Panc1 (cell line): ENCODE measurements around the gene MAGI2. TPM values are rescaled to one million over a fixed set of nuclear protein-coding genes. Genes with fewer than 3 reads are reported as not detected.

Experiments used
- ATAC-seq: fragments of 200-7000 bp; cut with Tn5 transposase; 2 replicates; pipeline ENCODE4 v1.9.1; 2020; ENCODE audit warnings: mild to moderate bottlenecking, moderate library complexity
- BruUV-seq: library from RNA; stranded (reverse); fragments of 400-500 nt; replicated peaks from 2 replicates; lab custom pipeline; 2021; lab: Mats Ljungman, UMichigan
- CTCF ChIA-PET: fragments of 300-600 bp; sonication (Branson Sonifier 250); formaldehyde crosslinking; loops from one replicate; lab custom pipeline; 2022; ENCODE audit warnings: antibody characterized with exemption; lab: Charles Lee
- POLR2A ChIA-PET: fragments of 300-600 bp; sonication (Branson Sonifier 250); formaldehyde crosslinking; loops from one replicate; lab custom pipeline; 2022; ENCODE audit warnings: antibody characterized with exemption; lab: Charles Lee
- DNase-seq: peaks from one replicate; pipeline ENCODE4 v3.0.0-alpha.2; 2010; ENCODE audit warnings: low read depth, low spot score
- H3K27ac ChIP-seq: 2 replicates; pipeline ENCODE4 v1.5.1; 2011; ENCODE audit warnings: mild to moderate bottlenecking, low read length, inconsistent platforms
- H3K27me3 ChIP-seq: fragments of 200-500 bp; sonication (Bioruptor generic); 2 replicates; pipeline ENCODE4 v1.6.0; 2014; ENCODE audit warnings: low read length, inconsistent platforms; ENCODE audit not compliant: control insufficient read depth, insufficient read depth
- H3K36me3 ChIP-seq: fragments of 200-500 bp; sonication (Bioruptor generic); 2 replicates; pipeline ENCODE4 v1.5.1; 2014; ENCODE audit warnings: inconsistent platforms, mild to moderate bottlenecking, low read length, moderate library complexity; ENCODE audit not compliant: control insufficient read depth, insufficient read depth
- H3K4me1 ChIP-seq: 2 replicates; pipeline ENCODE4 v1.5.1; 2011; ENCODE audit warnings: inconsistent platforms, mild to moderate bottlenecking, low read length, moderate library complexity; ENCODE audit not compliant: control insufficient read depth, insufficient read depth
- H3K4me3 ChIP-seq, 2 experiments: 2 replicates each; pipeline ENCODE4 v1.5.1; 2011 to 2012; ENCODE audit warnings: low read depth in 2 of 2, low read length in 2 of 2, mild to moderate bottlenecking in 2 of 2, inconsistent platforms in 1 of 2, moderate library complexity in 1 of 2
- H3K9me3 ChIP-seq: fragments of 200-500 bp; sonication (Bioruptor generic); 2 replicates; pipeline ENCODE4 v1.5.1; 2014; ENCODE audit warnings: low read depth, mild to moderate bottlenecking, inconsistent platforms, low read length, moderate library complexity; ENCODE audit not compliant: control insufficient read depth, insufficient read depth
- CTCF ChIP-seq: fragments of 450-650 bp; IDR thresholded peaks from 2 replicates; pipeline ENCODE4 v1.5.1; 2017; ENCODE audit warnings: mild to moderate bottlenecking
- POLR2AphosphoS5 ChIP-seq: IDR thresholded peaks from 2 replicates; pipeline ENCODE4 v1.6.1; 2012; ENCODE audit warnings: mild to moderate bottlenecking, low read depth, low read length, moderate library complexity
- REST ChIP-seq, 2 experiments: IDR thresholded peaks; 2 replicates each; pipeline ENCODE4 v1.6.1; 2011 to 2012; ENCODE audit warnings: low read depth in 2 of 2, control low read depth in 1 of 2, low read length in 1 of 2, mild to moderate bottlenecking in 1 of 2, moderate library complexity in 1 of 2; ENCODE audit not compliant: insufficient read depth in 1 of 2
- SIN3A ChIP-seq: IDR thresholded peaks from 2 replicates; pipeline ENCODE4 v1.6.1; 2012; ENCODE audit warnings: low read depth, mild to moderate bottlenecking, low read length, moderate library complexity, borderline replicate concordance; ENCODE audit not compliant: insufficient read depth
- TCF7L2 ChIP-seq: IDR thresholded peaks from 2 replicates; pipeline ENCODE4 v1.6.1; 2011; ENCODE audit warnings: mild to moderate bottlenecking, low read depth, low read length, inconsistent platforms
- in situ Hi-C: cut with HindIII; loops from 2 replicates; pipeline ENCODE4 v1.10.0; 2016; ENCODE audit warnings: low sequenced_read_pairs, low pct_unique_long_range_greater_than_20kb
- intact Hi-C: fragments of 100-400 bp; cut with micrococcal nuclease; formaldehyde crosslinking; loops from one replicate; pipeline ENCODE4 v1.10.0; 2022; ENCODE audit not compliant: unreplicated experiment
- total RNA-seq: library from RNA; stranded (reverse); gene quantifications from one replicate; pipeline ENCODE4 v1.2.1, GENCODE V29; 2021; ENCODE audit not compliant: unreplicated experiment

MAGI2 gene
- total RNA-seq, 1 experiment from 2014 or later, result 5.4 TPM

- H3K9me3 ChIP-seq, result no peaks in the 10 kb centered on the region
- intact Hi-C loops, result no loop called here
- H3K4me3 ChIP-seq, result no peak overlapping the region
- POLR2A ChIA-PET, result no interaction called here
- DNase-seq (no peak), ATAC-seq (no peak)
- no TSS peak for BruUV-seq
- in situ Hi-C loops, result no loop called here
- CTCF ChIA-PET, result interaction anchor here (0.6 kb wide), 1 partner anchor 10 kb away, joined by 5 read pairs; no protein-coding TSS in a partner anchor
- TF ChIP-seq CTCF (no peak), TCF7L2 (no peak), SIN3A (no peak), POLR2AphosphoS5 (no peak), REST (IDR thresholded peaks at IDR 0.05; ENCODE audit: insufficient read depth in 1 of 2, low read depth in 2 of 2, low read length in 1 of 2) (no peak)
- no peaks in the 10 kb centered on the region for H3K36me3 ChIP-seq
- H3K27me3 ChIP-seq, result no peaks in the 10 kb centered on the region
- no peak overlapping the region for H3K27ac ChIP-seq
- no peaks in the 10 kb centered on the region for H3K4me1 ChIP-seq
These were observed 767.3 kb downstream of the MAGI2 start for GRCh38 chr7:78686189-78686588.

GRCh38 chr7:78684201-78684600 lies 769.3 kb downstream of the MAGI2 start:
- ATAC-seq, result no peak
- POLR2A ChIA-PET, result interaction anchor here (0.6 kb wide), 1 partner anchor 242 kb away, joined by 3 read pairs; no protein-coding TSS in a partner anchor
- in situ Hi-C loops, result no loop called here
- H3K27me3 ChIP-seq, result no peaks in the 10 kb centered on the region
- DNase-seq, result no peak
- H3K36me3 ChIP-seq, result no peaks in the 10 kb centered on the region
- no TSS peak for BruUV-seq
- intact Hi-C loops, result no loop called here
- H3K4me1 ChIP-seq, result no peaks in the 10 kb centered on the region
- TF ChIP-seq SIN3A (no peak), TCF7L2 (no peak), CTCF (no peak), REST (IDR thresholded peaks at IDR 0.05; ENCODE audit: insufficient read depth in 1 of 2, low read depth in 2 of 2, low read length in 1 of 2) (no peak), POLR2AphosphoS5 (no peak)
- no peaks in the 10 kb centered on the region for H3K9me3 ChIP-seq
- no peak overlapping the region for H3K4me3 ChIP-seq
- CTCF ChIA-PET, result no interaction called here
- H3K27ac ChIP-seq, result no peak overlapping the region
